HG03159 (cell line): ENCODE results near the gene KLK13.

Source experiments
- ATAC-seq: cut with Tn5 transposase; IDR thresholded peaks from one replicate; pipeline ENCODE4 v1.9.1; 2021; ENCODE audit warnings: mild to moderate bottlenecking, moderate library complexity; ENCODE audit not compliant: unreplicated experiment

KLK13 gene

DNA sequence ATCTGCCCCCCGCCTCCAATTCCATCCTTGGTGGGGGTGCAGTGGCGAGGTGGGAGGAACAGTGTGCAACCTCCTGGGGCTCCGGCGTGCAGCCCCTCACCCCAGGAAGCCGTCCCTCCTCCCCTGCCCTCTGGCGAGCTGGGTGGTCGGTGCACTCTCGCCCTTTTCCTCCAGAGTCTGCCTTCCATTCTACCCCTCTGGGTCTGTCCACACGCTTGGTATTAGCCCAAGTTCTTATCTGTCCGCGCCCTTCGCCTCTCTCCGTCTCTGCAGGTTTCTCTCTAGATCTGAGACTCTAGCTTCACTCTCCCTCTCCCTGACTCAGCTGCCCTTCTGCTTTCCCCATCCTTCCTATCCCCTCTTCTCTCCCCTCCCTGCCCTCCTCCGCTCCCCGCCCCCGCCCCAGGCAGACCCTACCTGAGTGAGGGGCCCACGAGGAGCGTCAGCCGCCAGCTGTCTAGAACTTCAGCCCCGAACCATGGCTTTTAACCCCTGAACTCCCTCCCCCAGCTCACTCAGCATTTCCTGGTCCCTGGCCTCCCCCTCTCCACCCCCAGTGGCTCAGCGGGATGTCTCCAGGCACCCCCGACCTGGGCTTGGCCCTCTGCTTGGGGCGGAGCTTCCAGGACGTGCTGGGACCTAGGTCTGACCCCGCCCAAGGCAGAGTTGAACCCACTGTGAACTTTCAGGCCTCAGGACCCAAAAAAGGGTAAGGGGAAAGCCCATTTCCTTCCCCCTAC is 499 bp upstream of the KLK13 start:
- no peak for ATAC-seq

DNA sequence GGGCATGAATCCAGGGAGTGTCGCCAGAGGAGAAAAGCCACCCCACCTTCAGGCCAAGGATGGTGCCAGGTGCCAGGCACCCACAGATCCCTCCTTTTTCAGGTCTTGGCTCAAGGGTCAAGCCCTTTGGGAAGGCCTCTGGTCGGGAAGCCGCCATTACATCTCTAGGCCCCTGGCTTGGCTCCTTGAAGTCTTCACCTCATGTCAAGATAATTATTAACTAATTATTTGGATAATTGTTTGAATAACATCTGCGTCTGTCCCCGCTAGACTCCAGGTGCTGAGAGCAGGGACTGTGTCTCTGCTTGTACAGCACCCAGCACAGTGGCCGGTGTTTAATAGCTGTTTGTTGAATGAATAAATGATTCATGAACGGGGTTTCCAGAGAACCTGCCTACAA is 1.2 kb downstream of the KLK13 start:
- ATAC-seq = no peak

DNA sequence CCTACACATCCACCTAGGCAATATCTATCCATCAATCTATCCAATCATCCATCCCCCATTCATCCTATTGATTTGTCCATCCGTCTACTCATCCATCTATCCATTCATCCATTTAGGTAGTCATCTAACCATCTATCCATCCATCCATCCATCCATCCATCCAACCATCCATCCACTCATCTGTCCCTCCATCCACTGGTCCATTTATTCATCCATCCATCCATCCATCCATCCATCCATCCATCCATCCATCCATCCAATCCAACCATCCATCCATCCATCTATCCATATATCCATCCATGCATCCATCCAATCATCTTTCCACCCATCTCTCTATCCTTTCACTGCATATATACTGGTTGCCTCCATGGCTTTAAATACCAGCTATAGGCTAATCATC is 3.9 kb downstream of the KLK13 start:
- ATAC-seq = no peak

- no peak for ATAC-seq
These were observed 4.6 kb downstream of the KLK13 start for GRCh38 chr19:51060336-51060735.

DNA sequence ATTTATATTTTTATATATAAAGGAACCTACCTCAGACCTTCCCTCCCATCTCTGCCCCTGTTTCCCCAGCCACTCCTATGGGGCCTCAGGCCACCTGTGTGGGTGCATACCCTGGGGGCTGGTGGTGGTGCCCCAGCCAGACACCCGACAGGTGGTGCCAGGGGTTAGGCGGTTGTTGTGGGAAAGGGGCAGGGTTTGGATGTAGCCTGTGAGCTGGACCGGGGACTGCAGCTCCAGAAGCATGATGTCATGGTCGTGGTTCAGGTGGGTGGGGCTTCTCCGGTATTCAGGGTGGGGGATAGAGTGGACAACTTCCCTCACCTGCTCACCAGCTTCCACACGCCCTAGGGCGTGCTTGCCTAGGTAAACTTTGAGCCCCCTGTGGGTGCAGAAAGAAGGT is 5.2 kb downstream of the KLK13 start:
- no peak for ATAC-seq

DNA sequence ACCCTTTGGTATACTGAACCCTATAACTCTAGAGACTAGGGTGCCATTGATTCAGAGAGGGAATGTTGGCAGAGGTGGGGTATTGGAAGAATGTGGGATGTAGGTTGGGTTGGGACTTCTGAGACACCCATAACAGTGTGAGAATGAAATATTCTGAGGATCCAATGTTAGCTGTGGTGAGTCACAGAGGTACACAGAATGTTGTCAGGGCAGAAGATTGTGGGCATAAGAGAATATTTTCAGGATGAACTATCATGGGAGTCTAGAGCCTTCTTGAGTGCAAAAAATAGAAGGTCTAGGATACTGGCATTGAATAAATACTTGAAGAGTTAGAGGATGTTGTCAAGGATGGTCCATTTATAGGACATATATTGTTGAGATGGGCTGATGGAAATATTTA is 9.0 kb downstream of the KLK13 start:
- no peak for ATAC-seq

- ATAC-seq = no peak
These were observed 17.9 kb downstream of the KLK13 start for GRCh38 chr19:51047031-51047335.

- ATAC-seq = no peak
These were observed 20.6 kb downstream of the KLK13 start for GRCh38 chr19:51044327-51044726.

DNA sequence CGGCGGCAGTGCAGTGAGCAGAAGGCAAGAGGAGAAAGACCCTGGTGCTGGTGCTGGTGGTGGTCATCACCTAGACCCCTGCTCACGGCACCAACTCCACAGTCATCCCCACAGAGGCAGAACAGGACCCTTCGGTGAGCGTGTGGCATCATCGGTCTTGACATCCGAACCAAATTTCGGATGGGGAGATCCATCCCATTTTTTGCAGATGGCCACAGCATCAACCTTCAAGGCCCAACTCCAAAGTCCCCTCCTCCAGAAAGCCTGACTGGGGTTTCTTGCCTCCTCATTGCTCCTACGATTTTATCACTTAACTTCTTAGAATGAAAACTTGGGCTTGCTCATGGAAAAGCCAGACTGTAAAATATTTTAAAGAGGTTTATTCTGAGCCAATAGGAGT is 21.4 kb downstream of the KLK13 start:
- no peak for ATAC-seq

GRCh38 chr19:51040151-51040550 is 24.7 kb downstream of the KLK13 start:
- no peak for ATAC-seq

- no peak for ATAC-seq
These were observed 28.4 kb downstream of the KLK13 start for GRCh38 chr19:51036519-51036918.

GRCh38 chr19:51034704-51035103 is 30.2 kb downstream of the KLK13 start, which contains the start of gene KLK12:
Gene KLK12, minus strand, starts transcription at chr19:51035002. Its CDS starts 381 bp downstream, at chr19:51034621.
- no peak for ATAC-seq

DNA sequence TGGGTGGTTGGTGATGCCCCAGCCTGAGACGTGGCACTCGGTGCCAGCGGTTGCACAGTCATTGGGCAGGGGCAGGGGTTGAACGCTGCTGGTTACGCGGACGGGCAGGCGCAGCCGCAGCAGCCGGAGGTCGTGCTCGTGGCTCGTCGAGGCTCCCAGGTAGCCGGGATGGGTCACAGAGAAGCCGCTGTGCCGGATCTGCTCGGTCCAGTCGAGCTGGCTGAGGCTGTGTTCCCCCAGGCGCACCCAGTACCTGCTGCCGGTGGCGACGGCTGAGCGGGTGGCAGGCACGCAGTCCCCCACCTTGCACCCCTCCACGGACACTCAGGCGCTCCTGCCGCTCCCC is 33.0 kb downstream of the KLK13 start:
- ATAC-seq = no peak

DNA sequence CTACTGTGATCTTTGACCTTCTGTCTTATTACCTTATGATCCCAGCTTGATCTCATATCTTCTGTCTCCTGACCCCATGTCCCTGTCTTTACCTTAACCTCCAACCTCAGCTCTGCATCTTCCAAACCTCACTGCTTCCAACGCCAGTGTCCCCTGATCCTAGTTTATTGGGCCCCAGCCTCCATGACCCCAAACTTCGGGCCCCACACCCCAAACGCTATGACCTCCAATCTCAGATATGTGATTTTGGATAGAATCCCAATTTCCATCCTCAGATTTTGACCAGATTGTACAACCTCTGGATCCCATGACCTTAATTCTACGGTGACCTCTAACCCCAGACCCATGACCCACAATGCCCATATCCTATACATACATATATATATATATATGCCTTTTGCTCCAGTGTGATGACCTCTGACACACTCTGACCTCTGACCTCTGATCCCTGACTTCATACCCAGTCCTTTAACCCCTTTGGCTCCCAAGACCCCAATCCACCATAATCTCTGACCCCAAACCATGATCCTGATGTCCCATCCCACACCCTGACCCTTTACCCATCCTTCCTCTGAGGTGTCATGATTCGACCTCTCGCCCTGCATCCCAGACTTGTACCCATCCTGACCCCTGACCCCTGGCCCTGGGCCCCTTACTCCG is 33.5 kb downstream of the KLK13 start:
- ATAC-seq = no peak

DNA sequence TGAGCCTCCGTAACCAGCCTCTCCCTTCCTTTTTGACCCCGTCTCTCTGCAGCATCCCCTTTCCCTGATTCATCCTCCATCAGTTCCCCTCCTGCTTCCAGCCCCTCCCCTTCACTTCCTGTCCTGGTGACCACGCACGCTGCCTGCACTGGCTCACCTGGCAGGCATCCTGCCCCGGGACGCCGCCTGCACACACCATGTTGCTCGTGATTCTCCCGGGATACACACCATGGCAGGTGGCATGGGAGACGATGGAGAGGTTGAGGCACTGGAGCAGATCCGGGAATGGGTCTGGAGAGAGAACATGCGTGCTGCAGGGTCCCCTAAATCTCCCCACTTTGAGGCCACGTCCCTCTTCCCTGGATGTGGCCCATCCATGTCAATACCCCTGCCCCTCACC is 34.3 kb downstream of the KLK13 start:
- ATAC-seq = no peak

DNA sequence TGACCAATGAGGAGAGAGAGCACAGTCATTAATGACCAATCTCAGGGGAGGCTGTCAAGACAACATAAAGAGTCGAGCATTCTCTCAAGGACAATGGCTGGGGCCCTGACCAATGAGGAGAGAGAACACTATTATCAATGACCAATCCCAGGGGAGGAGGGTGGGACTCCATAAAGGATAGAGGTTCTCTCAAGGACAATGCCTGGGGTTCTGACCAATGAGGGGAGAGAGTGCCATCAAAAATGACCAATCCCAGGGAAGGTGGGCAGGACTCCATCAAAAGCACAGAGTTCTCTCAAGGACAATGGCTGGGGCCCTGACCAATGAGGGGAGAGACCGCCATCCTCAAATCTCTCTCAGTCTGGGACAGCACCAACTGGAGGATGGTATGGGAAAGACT is 35.2 kb downstream of the KLK13 start:
- no peak for ATAC-seq

GRCh38 chr19:51027873-51028272 is 37.0 kb downstream of the KLK13 start:
- ATAC-seq = no peak

GRCh38 chr19:51027126-51027806 is 37.6 kb downstream of the KLK13 start:
- ATAC-seq = no peak

DNA sequence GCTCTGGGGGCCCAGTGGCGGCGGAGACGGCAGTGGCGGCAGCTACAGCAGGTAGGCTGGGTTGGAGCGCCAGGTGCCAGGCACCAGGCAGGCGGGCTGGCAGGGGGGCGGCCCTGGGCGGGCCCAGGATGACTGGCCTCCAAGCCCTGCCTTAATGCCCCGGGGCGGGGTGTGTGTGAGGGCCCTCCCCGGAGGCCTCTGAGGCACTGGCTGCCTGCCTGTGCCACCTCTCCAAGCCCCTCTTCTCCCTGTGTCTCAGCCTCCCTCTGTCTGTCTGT is 38.4 kb downstream of the KLK13 start, which contains the start of gene KLK11:
KLK11 (minus strand) TSS at position 63 of the 278 bp plus-strand sequence. CDS start 985 bp downstream, outside the sequence.
- ATAC-seq = no peak

- no peak for ATAC-seq
These were observed 38.9 kb downstream of the KLK13 start for GRCh38 chr19:51025809-51026553.

DNA sequence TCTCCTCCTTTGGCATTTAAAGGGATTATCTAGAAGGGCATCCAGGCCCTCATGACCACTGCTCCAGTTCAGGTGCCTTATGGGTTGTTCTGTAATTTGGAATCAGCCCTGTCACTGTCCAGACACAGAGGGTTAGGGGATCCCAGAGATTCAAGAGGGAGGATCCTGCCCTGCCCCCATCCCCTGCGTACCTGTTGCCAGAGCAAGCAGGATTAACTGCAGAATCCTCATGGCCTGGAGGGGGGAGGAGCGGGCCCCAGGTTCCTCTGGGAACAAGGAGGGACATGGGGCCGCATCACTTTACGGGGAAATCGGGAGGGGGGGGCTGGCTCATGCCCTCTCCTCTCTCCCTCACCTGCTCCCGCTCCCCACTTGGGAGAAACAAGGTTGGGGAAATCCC is 39.5 kb downstream of the KLK13 start:
- ATAC-seq = no peak

GRCh38 chr19:51024924-51025323 is 40.0 kb downstream of the KLK13 start:
- no peak for ATAC-seq
